SJSA1 (cell line): ENCODE measurements around the gene CNGB1. TPM values are rescaled to one million over a fixed set of nuclear protein-coding genes. Genes with fewer than 3 reads are reported as not detected.

Experiments
- DNase-seq, 2 experiments: peaks; one replicate each; pipeline ENCODE4 v3.0.0-alpha.2; 2015 to 2020; ENCODE audit warnings: low spot score in 2 of 2, low read depth in 1 of 2
- H3K27ac ChIP-seq: fragments of 250-450 bp; sonication (Bioruptor Pico); 2 replicates; pipeline ENCODE4 v1.5.1; 2020; ENCODE audit warnings: mild to moderate bottlenecking, moderate library complexity
- H3K27me3 ChIP-seq: fragments of 250-450 bp; sonication (Bioruptor Pico); replicated peaks from 2 replicates; pipeline ENCODE4 v1.5.1; 2020; ENCODE audit warnings: mild to moderate bottlenecking, moderate library complexity
- H3K36me3 ChIP-seq: fragments of 250-450 bp; sonication (Bioruptor Pico); 2 replicates; pipeline ENCODE4 v1.5.1; 2020; ENCODE audit warnings: mild to moderate bottlenecking
- H3K4me1 ChIP-seq: fragments of 250-450 bp; sonication (Bioruptor Pico); replicated peaks from 2 replicates; pipeline ENCODE4 v1.6.1; 2021; ENCODE audit warnings: mild to moderate bottlenecking
- H3K4me3 ChIP-seq: fragments of 250-450 bp; sonication (Bioruptor Pico); 2 replicates; pipeline ENCODE4 v1.5.1; 2020; ENCODE audit warnings: mild to moderate bottlenecking
- H3K9me3 ChIP-seq: fragments of 250-450 bp; sonication (Bioruptor Pico); replicated peaks from 2 replicates; pipeline ENCODE4 v1.5.1; 2020; ENCODE audit warnings: mild to moderate bottlenecking
- total RNA-seq: library from RNA; depleted of rRNA; stranded (reverse); fragments of >200 nt; shearing (Covaris generic); gene quantifications from 2 replicates; pipeline ENCODE4 v1.2.3, GENCODE V29; 2014

The CNGB1 gene
- total RNA-seq, 1 experiment from 2014 or later = 0.13 TPM

GRCh38 chr16:57889960-57890751 lies 80.8 kb downstream of the CNGB1 start:
- peak; percentile 79 to 88 for DNase-seq

GRCh38 chr16:57889522-57889921 lies 81.4 kb downstream of the CNGB1 start:
- Histone ChIP-seq H3K36me3 (no peaks in the 10 kb centered on the region), H3K27ac (peak overlapping the region; percentile 98), H3K27me3 (no peaks in the 10 kb centered on the region), H3K4me3 (no peak overlapping the region), H3K4me1 (peaks cover 63% of the 10 kb centered on the region), H3K9me3 (no peaks in the 10 kb centered on the region)
- no peak for DNase-seq

More at GRCh38 chr16:57889960-57890751, 80.8 kb downstream of the CNGB1 start:
- Histone ChIP-seq H3K27ac (peak overlapping the region; percentile 98), H3K4me1 (peaks cover 70% of the 10 kb centered on the region), H3K9me3 (no peaks in the 10 kb centered on the region), H3K27me3 (no peaks in the 10 kb centered on the region), H3K36me3 (0 out of 2 replicates have a peak, but pooled peaks cover 3% of the 10 kb centered on the region), H3K4me3 (no peak overlapping the region)

GRCh38 chr16:57889111-57889510 lies 81.8 kb downstream of the CNGB1 start:
- Histone ChIP-seq H3K4me3 (no peak overlapping the region), H3K27ac (peak overlapping the region; percentile 98)

GRCh38 chr16:57888128-57888527 lies 82.8 kb downstream of the CNGB1 start:
- Histone ChIP-seq H3K9me3 (no peaks in the 10 kb centered on the region), H3K4me1 (peaks cover 53% of the 10 kb centered on the region), H3K27me3 (no peaks in the 10 kb centered on the region), H3K4me3 (no peak overlapping the region), H3K27ac (no peak overlapping the region), H3K36me3 (no peaks in the 10 kb centered on the region)
- no peak for DNase-seq

More at GRCh38 chr16:57889111-57889510, 81.8 kb downstream of the CNGB1 start:
- H3K27me3 ChIP-seq = no peaks in the 10 kb centered on the region
- no peaks in the 10 kb centered on the region for H3K9me3 ChIP-seq
- H3K36me3 ChIP-seq = no peaks in the 10 kb centered on the region
- DNase-seq = no peak
- peaks cover 59% of the 10 kb centered on the region for H3K4me1 ChIP-seq

GRCh38 chr16:57887711-57888110 lies 83.2 kb downstream of the CNGB1 start:
- Histone ChIP-seq H3K36me3 (no peaks in the 10 kb centered on the region), H3K4me1 (peaks cover 52% of the 10 kb centered on the region), H3K27me3 (no peaks in the 10 kb centered on the region)

GRCh38 chr16:57886427-57886826 lies 84.5 kb downstream of the CNGB1 start:
- peaks cover 45% of the 10 kb centered on the region for H3K4me1 ChIP-seq
- no peaks in the 10 kb centered on the region for H3K36me3 ChIP-seq
- no peaks in the 10 kb centered on the region for H3K27me3 ChIP-seq
- H3K4me3 ChIP-seq = no peak overlapping the region
- no peak for DNase-seq
- H3K9me3 ChIP-seq = no peaks in the 10 kb centered on the region
- H3K27ac ChIP-seq = no peak overlapping the region

More at GRCh38 chr16:57887711-57888110, 83.2 kb downstream of the CNGB1 start:
- no peak overlapping the region for H3K4me3 ChIP-seq
- no peaks in the 10 kb centered on the region for H3K9me3 ChIP-seq
- H3K27ac ChIP-seq = no peak overlapping the region
- no peak for DNase-seq

GRCh38 chr16:57884655-57885133 lies 86.2 kb downstream of the CNGB1 start:
- Histone ChIP-seq H3K36me3 (no peaks in the 10 kb centered on the region), H3K9me3 (no peaks in the 10 kb centered on the region), H3K4me1 (peaks cover 28% of the 10 kb centered on the region), H3K4me3 (no peak overlapping the region), H3K27ac (no peak overlapping the region), H3K27me3 (no peaks in the 10 kb centered on the region)
- DNase-seq = no peak

GRCh38 chr16:57883953-57884654 lies 86.8 kb downstream of the CNGB1 start:
- Histone ChIP-seq H3K27ac (no peak overlapping the region), H3K27me3 (no peaks in the 10 kb centered on the region), H3K36me3 (no peaks in the 10 kb centered on the region), H3K4me3 (no peak overlapping the region), H3K4me1 (peaks cover 22% of the 10 kb centered on the region), H3K9me3 (no peaks in the 10 kb centered on the region)
- DNase-seq = no peak

GRCh38 chr16:57883480-57883879 lies 87.4 kb downstream of the CNGB1 start:
- DNase-seq = no peak
- Histone ChIP-seq H3K36me3 (no peaks in the 10 kb centered on the region), H3K9me3 (no peaks in the 10 kb centered on the region), H3K27ac (no peak overlapping the region), H3K4me3 (no peak overlapping the region), H3K27me3 (no peaks in the 10 kb centered on the region), H3K4me1 (peaks cover 16% of the 10 kb centered on the region)

- no peak for DNase-seq
- Histone ChIP-seq H3K9me3 (no peaks in the 10 kb centered on the region), H3K27ac (no peak overlapping the region), H3K4me3 (no peak overlapping the region), H3K27me3 (no peaks in the 10 kb centered on the region), H3K36me3 (no peaks in the 10 kb centered on the region), H3K4me1 (peaks cover 16% of the 10 kb centered on the region)
Observed at GRCh38 chr16:57882792-57883191, 88.1 kb downstream of the CNGB1 start.

- no peaks in the 10 kb centered on the region for H3K27me3 ChIP-seq
- H3K27ac ChIP-seq = no peak overlapping the region
- peaks cover 15% of the 10 kb centered on the region for H3K4me1 ChIP-seq
- no peaks in the 10 kb centered on the region for H3K36me3 ChIP-seq
- H3K4me3 ChIP-seq = no peak overlapping the region
- no peaks in the 10 kb centered on the region for H3K9me3 ChIP-seq
- no peak for DNase-seq
Observed at GRCh38 chr16:57882206-57882605, 88.7 kb downstream of the CNGB1 start.

- Histone ChIP-seq H3K27ac (no peak overlapping the region), H3K9me3 (no peaks in the 10 kb centered on the region), H3K27me3 (no peaks in the 10 kb centered on the region), H3K36me3 (no peaks in the 10 kb centered on the region), H3K4me3 (no peak overlapping the region), H3K4me1 (peaks cover 12% of the 10 kb centered on the region)
- DNase-seq = no peak
Observed at GRCh38 chr16:57878586-57878985, 92.3 kb downstream of the CNGB1 start.

- H3K9me3 ChIP-seq = no peaks in the 10 kb centered on the region
- H3K4me1 ChIP-seq = peaks cover 12% of the 10 kb centered on the region
- H3K4me3 ChIP-seq = no peak overlapping the region
- H3K36me3 ChIP-seq = no peaks in the 10 kb centered on the region
- no peak for DNase-seq
- no peaks in the 10 kb centered on the region for H3K27me3 ChIP-seq
- H3K27ac ChIP-seq = no peak overlapping the region
Observed at GRCh38 chr16:57876210-57876609, 94.7 kb downstream of the CNGB1 start.

DNA sequence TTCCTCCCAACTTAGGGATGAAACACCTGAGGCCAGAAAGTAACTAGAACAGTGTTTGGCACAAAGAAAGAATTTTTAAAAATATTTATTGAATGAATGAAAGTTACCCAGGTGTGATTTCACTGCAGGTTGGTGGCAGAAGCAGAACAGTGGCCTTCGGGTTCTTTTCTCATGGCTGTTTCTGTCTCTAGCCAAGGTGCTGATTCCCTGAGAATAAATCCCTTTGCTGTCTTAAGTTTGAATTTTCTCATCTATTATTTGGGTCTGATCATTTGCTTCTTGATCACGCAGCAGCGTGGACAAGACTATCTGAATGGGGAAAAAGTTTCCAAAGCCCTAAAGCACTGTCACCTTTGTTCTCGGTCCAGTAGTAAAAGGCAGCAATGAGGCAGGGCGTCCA lies 95.6 kb downstream of the CNGB1 start:
- Histone ChIP-seq H3K36me3 (no peaks in the 10 kb centered on the region), H3K27me3 (no peaks in the 10 kb centered on the region), H3K4me1 (peaks cover 21% of the 10 kb centered on the region), H3K27ac (no peak overlapping the region), H3K4me3 (no peak overlapping the region), H3K9me3 (no peaks in the 10 kb centered on the region)
- DNase-seq = no peak
